GM19351 (cell line): ENCODE measurements around the gene DNAAF2.
A peak's percentile ranks its signal among the peaks of the same experiment; 100 is the strongest.
"Not testable (repeated sequence)": the region's sequence is repeated elsewhere in the genome, so short reads cannot be mapped to it uniquely, and the experiment has no call there.

Experiments
- ATAC-seq: cut with Tn5 transposase; IDR thresholded peaks from one replicate; pipeline ENCODE4 v1.9.1; 2021; ENCODE audit warnings: mild to moderate bottlenecking, moderate library complexity; ENCODE audit not compliant: unreplicated experiment

Gene DNAAF2

DNA sequence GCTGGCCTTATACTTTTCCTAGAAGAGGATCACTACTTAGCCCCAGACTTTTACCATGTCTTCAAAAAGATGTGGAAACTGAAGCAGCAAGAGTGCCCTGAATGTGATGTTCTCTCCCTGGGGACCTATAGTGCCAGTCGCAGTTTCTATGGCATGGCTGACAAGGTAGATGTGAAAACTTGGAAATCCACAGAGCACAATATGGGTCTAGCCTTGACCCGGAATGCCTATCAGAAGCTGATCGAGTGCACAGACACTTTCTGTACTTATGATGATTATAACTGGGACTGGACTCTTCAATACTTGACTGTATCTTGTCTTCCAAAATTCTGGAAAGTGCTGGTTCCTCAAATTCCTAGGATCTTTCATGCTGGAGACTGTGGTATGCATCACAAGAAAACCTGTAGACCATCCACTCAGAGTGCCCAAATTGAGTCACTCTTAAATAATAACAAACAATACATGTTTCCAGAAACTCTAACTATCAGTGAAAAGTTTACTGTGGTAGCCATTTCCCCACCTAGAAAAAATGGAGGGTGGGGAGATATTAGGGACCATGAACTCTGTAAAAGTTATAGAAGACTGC is 12.9 kb downstream of the DNAAF2 start:
- ATAC-seq, result no peak

DNA sequence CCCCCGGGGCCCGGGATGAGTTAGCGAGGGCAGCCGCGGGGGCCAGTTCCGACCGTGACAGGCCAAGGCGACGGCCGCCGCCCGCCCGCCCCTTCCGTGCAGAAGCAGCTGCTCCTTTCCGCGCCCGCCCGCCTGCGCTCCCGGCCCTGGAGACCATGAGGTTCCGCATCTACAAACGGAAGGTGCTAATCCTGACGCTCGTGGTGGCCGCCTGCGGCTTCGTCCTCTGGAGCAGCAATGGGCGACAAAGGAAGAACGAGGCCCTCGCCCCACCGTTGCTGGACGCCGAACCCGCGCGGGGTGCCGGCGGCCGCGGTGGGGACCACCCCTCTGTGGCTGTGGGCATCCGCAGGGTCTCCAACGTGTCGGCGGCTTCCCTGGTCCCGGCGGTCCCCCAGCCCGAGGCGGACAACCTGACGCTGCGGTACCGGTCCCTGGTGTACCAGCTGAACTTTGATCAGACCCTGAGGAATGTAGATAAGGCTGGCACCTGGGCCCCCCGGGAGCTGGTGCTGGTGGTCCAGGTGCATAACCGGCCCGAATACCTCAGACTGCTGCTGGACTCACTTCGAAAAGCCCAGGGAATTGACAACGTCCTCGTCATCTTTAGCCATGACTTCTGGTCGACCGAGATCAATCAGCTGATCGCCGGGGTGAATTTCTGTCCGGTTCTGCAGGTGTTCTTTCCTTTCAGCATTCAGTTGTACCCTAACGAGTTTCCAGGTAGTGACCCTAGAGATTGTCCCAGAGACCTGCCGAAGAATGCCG is 13.7 kb downstream of the DNAAF2 start:
- ATAC-seq, result peak; percentile 22

DNA sequence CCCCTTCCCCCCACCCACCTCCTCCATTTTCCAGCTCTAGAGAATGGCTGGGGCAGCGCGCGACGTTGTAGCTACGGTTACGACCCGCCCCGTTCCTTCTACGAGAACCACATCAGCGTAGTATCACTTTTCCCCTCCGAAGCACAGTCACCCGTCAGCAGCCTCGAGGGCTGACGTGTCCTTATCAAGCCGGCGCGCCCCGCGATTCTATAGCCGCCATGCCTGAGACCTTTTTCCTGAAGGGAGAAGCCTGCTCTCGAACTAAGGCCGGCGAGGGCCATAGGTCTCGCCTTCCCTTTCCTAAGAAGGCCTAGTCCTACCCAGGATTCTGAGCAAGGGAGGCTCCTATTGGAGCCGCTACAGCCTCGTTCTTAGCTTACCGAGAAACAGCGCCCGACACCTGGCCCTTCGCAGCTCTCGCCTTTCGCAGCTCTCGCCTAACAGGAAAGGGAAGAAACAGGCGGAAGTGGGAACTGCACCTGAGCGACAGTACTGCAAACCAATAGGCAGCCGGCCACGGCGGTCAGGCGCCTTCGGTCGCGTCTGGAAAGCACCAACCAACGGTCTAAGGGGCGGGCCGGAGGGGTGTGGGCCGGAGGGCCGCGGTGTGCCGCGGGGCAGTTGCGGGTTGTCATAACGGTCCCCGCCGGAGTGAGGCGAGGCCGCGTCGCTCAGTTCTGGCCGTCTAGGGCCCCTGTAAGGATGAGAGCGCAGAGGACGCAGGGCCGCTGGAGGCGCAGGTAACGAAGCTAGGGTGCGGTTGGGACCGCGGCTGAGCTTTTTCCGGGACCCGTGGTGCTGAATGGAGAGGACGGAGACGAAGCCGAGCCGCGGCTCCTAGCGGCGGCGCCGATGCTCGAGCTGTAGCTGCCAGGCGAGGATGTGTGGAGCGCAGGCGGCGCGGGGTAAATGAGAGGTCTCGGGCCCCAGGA is 14.6 kb downstream of the DNAAF2 start, which contains the start of the genes MGAT2 and RPL36AL:
TSS of gene MGAT2 (plus strand) at position 618 of the 932 bp plus-strand sequence. CDS start 470 bp downstream, outside the sequence.
TSS of gene RPL36AL (minus strand) at position 445 of the 932 bp plus-strand sequence. CDS start 1,522 bp downstream, outside the sequence.
- ATAC-seq, result peak; percentile 89

DNA sequence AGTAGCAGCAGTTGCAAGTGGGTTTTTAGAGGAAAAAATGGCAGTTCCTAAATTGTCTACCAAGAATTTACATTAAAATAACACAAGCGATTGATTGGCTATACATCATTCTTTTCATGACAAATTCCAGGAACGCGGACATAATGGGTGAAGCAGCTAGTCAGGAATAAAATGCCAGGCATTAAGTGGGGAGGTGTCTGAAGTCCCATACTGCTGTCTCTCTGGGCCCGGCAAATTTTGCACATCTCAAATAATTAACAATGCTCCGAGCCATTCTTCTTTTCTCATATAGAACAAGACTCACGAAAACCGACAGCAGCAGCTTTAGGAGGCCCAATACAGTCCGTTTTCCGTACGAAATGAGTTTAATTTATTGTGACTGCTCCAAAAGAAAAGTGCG is 15.3 kb downstream of the DNAAF2 start:
- no peak for ATAC-seq

DNA sequence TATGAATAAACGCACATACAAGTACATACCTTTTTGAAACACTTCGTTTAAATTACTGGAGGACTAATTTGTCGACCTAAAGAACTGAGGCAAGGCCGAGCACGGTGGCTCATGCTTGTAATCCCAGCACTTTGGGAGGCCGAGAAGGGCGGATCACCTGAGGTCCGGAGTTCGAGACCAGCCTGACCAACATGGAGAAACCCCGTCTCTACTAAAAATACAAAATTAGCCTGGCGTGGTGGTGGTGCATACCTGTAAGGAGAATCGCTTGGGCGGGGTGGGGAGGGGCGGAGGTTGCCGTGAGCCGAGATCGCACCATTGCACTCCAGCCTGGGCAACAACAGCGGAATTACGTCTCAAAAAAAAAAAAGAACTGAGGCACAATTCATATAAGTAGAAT is 15.8 kb downstream of the DNAAF2 start:
- not testable (repeated sequence) for ATAC-seq

DNA sequence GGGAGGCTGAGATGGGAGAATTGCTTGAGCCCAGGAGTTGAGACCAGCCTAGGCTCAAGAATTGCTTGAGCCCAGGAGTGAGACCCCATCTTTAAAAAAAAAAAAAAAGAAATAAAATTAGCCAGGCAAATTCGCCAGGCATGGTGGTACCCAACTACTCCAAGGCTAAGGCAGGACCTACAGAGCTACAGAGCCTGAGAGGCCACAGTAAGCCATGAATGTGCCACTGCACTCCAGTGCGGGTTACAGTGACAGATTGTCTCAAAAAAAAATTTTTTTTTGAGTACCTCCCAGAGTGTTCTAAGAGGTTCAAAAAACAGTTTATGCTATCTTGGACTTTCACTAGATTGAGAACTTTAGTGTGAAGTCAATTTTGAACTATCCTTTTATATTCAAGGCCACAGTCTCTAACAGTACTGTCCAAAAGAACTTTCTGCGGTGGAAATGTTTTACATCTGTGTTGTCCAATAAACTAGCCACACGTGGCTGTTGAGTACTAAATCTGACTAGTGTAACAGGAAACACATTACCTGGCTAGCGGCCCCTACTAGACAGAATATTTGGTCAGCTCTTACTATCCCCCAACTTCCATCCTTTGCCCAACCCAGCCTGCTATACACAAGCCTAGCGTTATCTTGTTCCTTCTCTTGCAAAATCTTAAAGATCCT is 17.1 kb downstream of the DNAAF2 start:
- ATAC-seq, result no peak

DNA sequence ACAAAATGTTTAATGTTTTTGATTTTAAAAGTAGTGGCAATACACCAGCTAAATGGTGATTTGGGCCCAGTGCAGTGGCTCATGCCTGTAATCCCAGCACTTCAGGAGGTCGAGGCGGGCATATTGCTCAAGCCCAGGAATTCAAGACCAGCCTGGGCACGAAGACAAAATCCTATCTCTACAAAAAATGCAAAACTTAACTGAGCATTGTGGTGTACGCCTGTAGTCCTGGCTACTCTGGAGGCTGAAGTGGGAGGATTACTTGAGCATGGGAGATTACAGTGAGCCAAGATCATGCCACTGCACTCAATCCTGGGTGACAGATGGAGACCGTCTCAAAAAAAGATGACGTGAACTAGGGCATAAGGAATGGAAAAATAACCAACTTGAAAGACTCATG is 19.3 kb downstream of the DNAAF2 start:
- no peak for ATAC-seq

DNA sequence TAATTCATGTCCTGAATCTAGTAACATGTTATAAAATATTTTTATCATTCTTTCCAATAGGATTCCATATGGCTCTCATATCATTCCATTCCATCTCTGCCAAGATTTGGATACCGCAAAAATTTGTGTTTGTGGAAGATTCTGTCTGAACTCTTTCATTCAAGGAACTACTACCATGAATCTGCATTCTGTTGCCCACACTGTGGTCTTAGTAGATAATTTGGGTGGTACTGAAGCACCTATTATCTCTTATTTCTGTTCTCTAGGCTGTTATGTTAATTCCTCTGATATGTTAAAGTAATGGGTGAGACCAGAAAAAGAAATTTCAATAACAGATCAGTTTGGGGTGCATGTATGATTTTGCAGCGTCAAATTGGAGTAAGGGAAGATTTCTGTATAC is 20.8 kb downstream of the DNAAF2 start:
- ATAC-seq, result no peak

DNA sequence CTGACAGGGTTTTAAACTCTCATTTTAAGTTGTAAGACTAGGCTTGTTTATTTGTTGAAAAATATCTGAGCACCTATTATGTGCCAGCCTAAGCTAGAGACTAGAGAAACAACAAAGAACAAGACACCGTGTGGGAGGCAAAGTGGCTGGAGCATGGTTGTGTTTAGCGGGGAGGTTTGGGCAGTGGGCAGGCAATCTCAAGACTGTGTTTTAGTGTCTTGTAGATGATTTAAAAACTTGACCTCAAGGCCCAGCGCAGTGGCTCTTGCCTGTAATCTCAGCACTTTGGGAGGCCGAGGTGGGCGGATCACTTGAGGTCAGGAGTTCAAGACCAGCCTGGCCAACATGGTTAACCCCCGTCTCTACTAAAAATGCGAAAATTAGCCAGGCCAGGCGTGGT is 22.4 kb downstream of the DNAAF2 start:
- ATAC-seq, result no peak

DNA sequence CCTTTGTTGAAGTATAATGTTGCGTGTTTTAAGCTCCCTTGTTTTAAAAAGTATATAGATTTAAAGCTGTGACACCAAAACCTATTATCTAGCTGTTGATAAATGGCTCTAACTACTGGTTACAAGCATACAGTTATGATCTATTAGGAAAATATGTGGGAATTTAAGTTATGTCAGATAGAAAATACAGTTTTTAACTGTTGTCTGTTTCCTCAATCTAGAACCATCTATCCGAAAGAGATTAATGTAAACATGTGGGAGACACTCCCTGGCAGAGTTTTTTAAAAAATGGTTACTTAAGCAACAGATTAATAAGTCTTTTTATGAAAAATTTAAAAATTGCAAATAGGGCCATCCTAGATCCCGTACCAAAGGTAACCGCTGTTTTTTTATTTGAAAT is 22.8 kb downstream of the DNAAF2 start:
- no peak for ATAC-seq

DNA sequence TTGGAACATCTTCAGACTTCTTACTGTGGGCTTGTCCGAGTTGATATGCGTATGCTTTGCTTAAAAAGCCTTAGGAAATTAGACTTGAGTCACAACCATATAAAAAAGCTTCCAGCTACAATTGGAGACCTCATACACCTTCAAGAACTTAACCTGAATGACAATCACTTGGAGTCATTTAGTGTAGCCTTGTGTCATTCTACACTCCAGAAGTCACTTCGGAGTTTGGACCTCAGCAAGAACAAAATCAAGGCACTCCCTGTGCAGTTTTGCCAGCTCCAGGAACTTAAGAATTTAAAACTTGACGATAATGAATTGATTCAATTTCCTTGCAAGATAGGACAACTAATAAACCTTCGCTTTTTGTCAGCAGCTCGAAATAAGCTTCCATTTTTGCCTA is 27.5 kb downstream of the DNAAF2 start:
- no peak for ATAC-seq

DNA sequence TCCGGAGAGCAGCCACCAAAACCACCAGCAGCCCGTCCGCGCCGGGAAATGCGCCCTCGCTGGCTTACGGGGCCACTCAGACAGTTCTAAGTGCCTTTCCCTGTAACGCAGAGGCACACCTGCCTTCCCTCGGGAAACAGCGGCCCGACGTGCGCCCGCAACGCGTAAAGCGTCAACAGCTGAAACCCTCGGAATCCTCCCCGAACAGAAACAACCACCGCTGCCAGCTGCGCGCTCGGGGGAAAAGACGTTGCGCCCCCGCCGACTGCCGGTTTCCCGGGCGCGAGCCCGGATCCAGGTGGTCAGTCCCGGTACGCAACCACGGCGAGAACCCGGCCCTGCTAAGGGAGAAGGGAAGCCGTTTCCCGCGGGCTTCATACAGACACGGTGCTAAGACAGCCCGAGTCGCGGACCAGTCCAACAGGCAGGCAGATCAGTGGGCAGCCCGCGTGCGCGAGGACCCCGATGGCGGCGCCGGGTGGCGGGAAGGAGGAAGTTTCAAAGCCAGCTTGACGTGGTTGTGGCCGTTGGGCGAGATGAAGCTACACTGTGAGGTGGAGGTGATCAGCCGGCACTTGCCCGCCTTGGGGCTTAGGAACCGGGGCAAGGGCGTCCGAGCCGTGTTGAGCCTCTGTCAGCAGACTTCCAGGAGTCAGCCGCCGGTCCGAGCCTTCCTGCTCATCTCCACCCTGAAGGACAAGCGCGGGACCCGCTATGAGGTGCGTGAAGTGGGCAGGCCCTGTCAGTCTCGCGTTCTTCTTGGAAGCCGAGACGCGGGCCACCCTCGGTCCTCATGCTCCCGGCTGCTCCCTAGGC is 36.4 kb downstream of the DNAAF2 start, which contains the start of gene LRR1:
TSS of gene LRR1 (plus strand) at position 456 of the 816 bp plus-strand sequence. CDS start at position 537, 81 bp downstream.
- peak; percentile 46 for ATAC-seq

DNA sequence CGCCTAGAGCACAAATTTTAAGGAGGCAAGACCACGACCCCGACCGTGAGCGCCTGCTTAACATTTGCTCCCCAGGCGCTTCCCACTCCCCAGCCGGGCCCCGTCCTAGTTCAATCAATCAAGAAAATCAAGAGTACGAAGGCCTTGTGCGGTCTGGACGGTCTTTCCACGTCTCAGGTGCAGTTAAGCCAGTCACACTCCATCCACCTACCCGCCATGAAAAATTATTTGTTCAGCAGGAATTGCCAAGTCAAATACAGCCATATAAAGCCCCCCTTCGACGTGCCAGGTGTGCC is 36.9 kb downstream of the DNAAF2 start:
- no peak for ATAC-seq

DNA sequence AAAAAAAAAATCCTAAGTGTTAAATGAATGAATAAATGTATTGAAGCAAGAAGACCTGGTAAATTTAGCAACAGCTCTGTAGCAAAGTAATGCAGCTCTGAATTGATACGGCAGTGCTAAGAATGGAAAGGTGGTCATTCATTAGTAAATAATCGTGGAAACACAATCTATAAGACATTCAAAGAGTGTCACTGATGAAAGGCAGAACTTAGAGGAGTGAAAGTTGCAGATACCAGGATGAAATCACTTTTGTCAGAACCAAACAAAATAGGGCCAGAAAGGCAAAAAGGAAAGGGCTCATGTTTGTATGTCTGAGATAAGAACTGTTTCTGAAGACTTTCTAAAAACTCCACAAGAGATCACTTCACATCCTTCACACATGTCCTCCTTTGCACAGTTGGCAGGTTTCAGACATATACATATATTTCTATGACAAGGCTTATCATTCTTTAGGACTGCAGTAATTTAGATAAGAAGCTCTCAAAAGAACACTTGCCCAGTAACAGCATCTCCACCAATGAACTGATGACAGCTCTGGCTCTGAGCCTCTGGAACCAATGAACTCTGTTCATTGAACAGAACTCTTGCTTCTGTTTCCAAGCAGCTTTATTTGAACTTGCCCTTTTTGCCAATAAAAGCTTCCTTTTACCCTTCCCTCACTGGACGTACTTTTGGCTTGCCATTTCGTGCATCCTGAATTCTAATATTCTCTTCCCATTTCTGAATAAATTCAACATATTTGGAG is 40.5 kb downstream of the DNAAF2 start:
- peak; percentile 32 for ATAC-seq

DNA sequence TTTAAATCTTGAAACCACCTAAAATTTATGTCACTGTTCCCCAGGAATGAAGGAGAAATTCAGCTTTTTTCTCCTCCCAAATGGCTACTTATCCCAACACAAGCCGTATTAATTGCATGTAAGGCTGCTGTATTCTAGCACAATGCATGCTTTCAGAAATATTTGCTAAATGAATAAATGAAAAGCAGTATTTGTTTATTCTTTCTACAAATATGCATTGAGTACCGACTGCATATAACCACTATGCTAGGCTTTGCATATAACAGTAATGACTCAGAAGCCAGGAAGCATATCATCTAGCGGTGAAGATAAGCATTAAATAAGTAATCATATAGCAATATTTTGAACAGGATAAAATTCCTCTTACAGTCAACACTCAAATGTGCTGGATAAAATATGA is 42.0 kb downstream of the DNAAF2 start:
- ATAC-seq, result no peak

DNA sequence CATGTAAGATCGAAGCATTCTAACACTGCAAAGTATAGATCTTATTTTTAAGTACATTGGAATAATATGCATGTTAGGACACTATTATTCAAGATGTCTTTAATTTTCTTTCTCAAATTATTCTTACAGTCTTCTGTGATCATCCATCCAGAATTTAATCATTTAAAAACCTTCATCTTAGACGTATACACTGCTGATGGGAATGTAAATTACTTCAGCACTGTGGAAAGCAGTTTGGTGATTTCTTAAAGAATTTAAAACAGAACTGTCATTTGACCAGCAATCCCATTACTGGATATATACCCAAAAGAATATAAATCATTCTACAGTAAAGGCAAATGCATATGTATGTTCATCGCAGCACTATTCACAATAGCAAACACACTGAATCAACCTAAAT is 45.7 kb downstream of the DNAAF2 start:
- ATAC-seq, result no peak

DNA sequence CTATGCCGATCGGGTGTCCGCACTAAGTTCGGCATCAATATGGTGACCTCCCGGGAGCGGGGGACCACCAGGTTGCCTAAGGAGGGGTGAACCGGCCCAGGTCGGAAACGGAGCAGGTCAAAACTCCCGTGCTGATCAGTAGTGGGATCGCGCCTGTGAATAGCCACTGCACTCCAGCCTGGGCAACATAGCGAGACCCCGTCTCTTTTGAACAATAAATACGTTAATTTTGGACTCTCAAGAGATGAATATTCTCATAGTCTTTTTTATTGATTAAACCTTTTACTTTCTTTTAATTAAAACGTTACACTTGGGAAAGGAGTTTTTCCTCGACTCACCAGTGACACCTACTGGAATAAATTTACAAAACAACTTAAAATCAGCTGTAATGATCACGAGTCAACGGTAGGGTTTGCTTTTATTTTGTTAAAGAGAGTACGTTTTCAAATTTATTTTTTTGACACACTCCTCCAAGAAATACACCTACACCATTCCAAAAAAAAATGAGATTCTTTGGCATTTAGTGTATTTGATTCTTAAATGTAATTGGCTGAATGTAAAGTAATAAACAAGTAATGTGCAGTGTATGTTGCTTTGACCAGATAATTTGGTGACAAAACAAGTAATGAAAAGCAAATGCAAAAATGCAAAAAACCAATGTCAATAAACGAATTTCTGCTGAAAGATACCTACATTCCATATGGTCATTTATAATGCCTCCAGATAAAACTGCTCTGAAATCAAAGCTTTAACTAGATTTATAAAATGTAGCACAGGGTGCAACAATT is 48.2 kb downstream of the DNAAF2 start:
- peak; percentile 32 for ATAC-seq

DNA sequence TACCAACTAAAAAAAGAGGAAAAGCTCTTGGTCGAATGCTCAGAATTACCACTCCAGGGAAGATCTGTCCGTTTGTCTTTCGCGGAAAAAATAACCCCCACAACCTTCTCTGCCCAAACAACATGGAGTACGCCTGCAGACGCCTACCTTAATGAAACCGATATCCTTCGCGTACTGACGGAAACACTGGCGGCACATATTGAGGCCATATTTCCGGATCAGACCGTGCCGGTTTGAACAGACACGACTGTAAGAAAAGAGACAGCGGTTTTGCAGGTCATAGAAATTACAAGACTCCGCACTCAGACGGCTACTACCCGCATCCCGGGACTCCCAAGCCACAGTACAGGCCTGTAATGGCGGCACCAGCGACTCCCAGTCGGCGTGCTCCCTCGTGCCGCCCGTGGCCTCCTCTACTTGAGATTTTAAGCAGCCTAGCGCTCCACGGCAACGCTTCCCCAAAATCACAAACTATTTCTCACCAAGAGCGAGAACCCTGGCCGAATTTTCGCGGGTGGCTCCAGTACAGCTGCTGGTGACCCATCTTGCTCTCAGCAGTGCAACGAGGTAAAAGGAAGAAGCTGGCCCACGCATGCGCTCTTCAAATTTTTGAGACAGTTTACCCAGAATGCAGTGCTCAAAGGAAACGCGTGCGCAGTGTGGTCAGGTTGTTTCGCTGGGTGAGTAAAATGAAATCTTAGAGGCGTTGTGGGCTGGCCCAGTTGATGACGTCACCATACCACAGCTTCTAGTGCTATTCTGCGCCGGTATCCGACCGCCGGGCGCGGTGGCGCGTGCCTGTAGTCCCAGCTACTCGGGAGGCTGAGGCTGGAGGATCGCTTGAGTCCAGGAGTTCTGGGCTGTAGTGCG is 49.0 kb downstream of the DNAAF2 start, which contains the start of gene RPS29:
TSS of gene RPS29 (minus strand) at position 578 of the 870 bp plus-strand sequence. CDS start at position 544, 34 bp downstream.
- ATAC-seq, result peak; percentile 84
